K562 (cell line): ENCODE measurements around the gene KNDC1. TPM values are rescaled to one million over a fixed set of nuclear protein-coding genes. Genes with fewer than 3 reads are reported as not detected.

Experiments used
- ATAC-seq: fragments of 200-7000 bp; cut with Tn5 transposase; 3 replicates; pipeline ENCODE4 v1.9.1; 2020; ENCODE audit warnings: moderate library complexity
- BruUV-seq: library from RNA; stranded (reverse); fragments of 400-500 nt; replicated peaks from 2 replicates; lab custom pipeline; 2021; lab: Mats Ljungman, UMichigan
- CTCF ChIA-PET: fragments of 300-600 bp; formaldehyde crosslinking; extraction: SDS; loops from one replicate; lab custom pipeline; 2021; ENCODE audit warnings: low intra/inter-chr PET ratio; lab: Yijun Ruan, JAX
- POLR2A ChIA-PET: fragments of 300-600, 350-650 bp; sonication (Branson Sonifier 250); formaldehyde crosslinking; extraction: SDS; loops from one replicate; lab custom pipeline; 2021; ENCODE audit warnings: antibody characterized with exemption, inconsistent platforms; lab: Yijun Ruan, JAX
- DNase-seq, 4 experiments: peaks; one replicate each; pipeline versions ENCODE4 v3.0.0 to v3.0.0-alpha.2; 2011 to 2018; ENCODE audit warnings: low spot score in 3 of 4, mixed read lengths in 3 of 4; ENCODE audit errors: extremely low read depth in 1 of 4
- FAIRE-seq: peaks from 2 replicates; lab custom pipeline; 2011; peaks lifted over from hg19 to GRCh38; lab: Jason Lieb, UNC
- H2AFZ ChIP-seq: 2 replicates; pipeline ENCODE4 v1.6.0; 2011; ENCODE audit warnings: low read depth, low read length, control low read depth, inconsistent platforms
- H3K27ac ChIP-seq: fragments of 200-600 bp; 3 replicates; pipeline ENCODE4 v1.8.0; 2011; ENCODE audit warnings: low read depth, mild to moderate bottlenecking, control low read depth, inconsistent platforms, low read length, moderate library complexity, mixed read lengths; ENCODE audit errors: extremely low read depth
- H3K27me3 ChIP-seq, 2 experiments: fragments of 300-600 bp in 1 of 2; 2 replicates in 1 of 2; 3 replicates in 1 of 2; pipeline versions ENCODE4 v1.6.0 to v1.8.0; 2011; ENCODE audit warnings: inconsistent platforms in 2 of 2, low read length in 2 of 2, mild to moderate bottlenecking in 1 of 2, mixed read lengths in 1 of 2, moderate library complexity in 1 of 2; ENCODE audit not compliant: control insufficient read depth in 2 of 2, insufficient read depth in 2 of 2
- H3K36me3 ChIP-seq: fragments of 300-600 bp; 3 replicates; pipeline ENCODE4 v1.8.0; 2011; ENCODE audit warnings: mild to moderate bottlenecking, low read length, inconsistent platforms; ENCODE audit not compliant: control insufficient read depth, insufficient read depth
- H3K4me1 ChIP-seq, 2 experiments: fragments of 200-600 bp in 1 of 2; replicated peaks in 1 of 2; 2 replicates in 1 of 2; 3 replicates in 1 of 2; pipeline versions ENCODE4 v1.5.1 to v1.8.0; 2011; ENCODE audit warnings: inconsistent platforms in 2 of 2, low read length in 2 of 2, mild to moderate bottlenecking in 1 of 2, mixed read lengths in 1 of 2, moderate library complexity in 1 of 2; ENCODE audit not compliant: control insufficient read depth in 2 of 2, insufficient read depth in 2 of 2
- H3K4me2 ChIP-seq: 2 replicates; pipeline ENCODE4 v1.6.1; 2011; ENCODE audit warnings: low read length, control low read depth, inconsistent platforms, mixed read lengths; ENCODE audit not compliant: insufficient read depth
- H3K4me3 ChIP-seq: fragments of 200-600 bp; sonication (generic), shearing (Covaris generic); 2 replicates; pipeline ENCODE4 v1.5.1; 2016; ENCODE audit warnings: control low read depth, inconsistent platforms
- H3K79me2 ChIP-seq: fragments of 200-600 bp; 3 replicates; pipeline ENCODE4 v1.8.0; 2011; ENCODE audit warnings: low read length, inconsistent platforms; ENCODE audit not compliant: control insufficient read depth, insufficient read depth
- H3K9ac ChIP-seq, 2 experiments: 2 replicates each; pipeline versions ENCODE4 v1.6.0 to v1.6.1; 2011; ENCODE audit warnings: low read depth in 2 of 2, low read length in 2 of 2, control low read depth in 1 of 2, inconsistent platforms in 1 of 2, mild to moderate bottlenecking in 1 of 2, mixed read lengths in 1 of 2; ENCODE audit not compliant: insufficient read depth in 1 of 2
- H3K9me1 ChIP-seq: one replicate; pipeline ENCODE4 v1.6.0; 2011; ENCODE audit warnings: inconsistent platforms, mild to moderate bottlenecking, low read length, moderate library complexity; ENCODE audit not compliant: control insufficient read depth, insufficient read depth
- H3K9me3 ChIP-seq: replicated peaks from 2 replicates; pipeline ENCODE4 v1.5.1; 2011; ENCODE audit warnings: low read depth, low read length, inconsistent platforms; ENCODE audit not compliant: control insufficient read depth, insufficient read depth
- H4K20me1 ChIP-seq: replicated peaks from 2 replicates; pipeline ENCODE4 v1.6.1; 2011; ENCODE audit warnings: low read length, inconsistent platforms, mixed read lengths; ENCODE audit not compliant: control insufficient read depth, insufficient read depth
- CHD4 ChIP-seq: fragments of 200-600 bp; sonication (generic); IDR thresholded peaks from 3 replicates; pipeline ENCODE4 v1.6.1; 2012; ENCODE audit warnings: low read depth, mild to moderate bottlenecking, mixed read lengths, low read length, inconsistent platforms; ENCODE audit not compliant: insufficient read depth, insufficient replicate concordance, poor library complexity, severe bottlenecking
- ETV1 ChIP-seq: fragments of 450-650 bp; conservative IDR thresholded peaks from 2 replicates; pipeline ENCODE4 v1.6.1; 2016; ENCODE audit warnings: missing genetic modification characterization, control low read depth, low read depth, missing compliant biosample characterization
- GABPA ChIP-seq: fragments of 200-800 bp; sonication (Bioruptor generic); conservative IDR thresholded peaks from 2 replicates; pipeline ENCODE4 v1.6.1; 2016; ENCODE audit warnings: low read depth, missing genetic modification characterization, missing compliant biosample characterization
- MED1 ChIP-seq: sonication (generic); formaldehyde crosslinking; IDR thresholded peaks from 2 replicates; pipeline ENCODE4 v1.8.1; 2023; ENCODE audit warnings: missing genetic modification reagents, borderline replicate concordance
- NCOA4 ChIP-seq: fragments of 450-650 bp; IDR thresholded peaks from 2 replicates; pipeline ENCODE4 v1.6.1; 2018; ENCODE audit warnings: mild to moderate bottlenecking; ENCODE audit not compliant: partially characterized antibody
- RFX1 ChIP-seq: fragments of 450-650 bp; IDR thresholded peaks from 2 replicates; pipeline ENCODE4 v1.6.1; 2016; ENCODE audit warnings: mild to moderate bottlenecking, moderate library complexity
- SRSF9 ChIP-seq: fragments of 200-400 bp; formaldehyde crosslinking; IDR thresholded peaks from 2 replicates; pipeline ENCODE4 v1.6.1; 2017; ENCODE audit warnings: low read depth, low read length, borderline replicate concordance
- YY1 ChIP-seq, 3 experiments: IDR thresholded peaks; 2 replicates each; pipeline ENCODE4 v1.6.1; 2011; ENCODE audit warnings: low read length in 2 of 3, mild to moderate bottlenecking in 2 of 3, moderate library complexity in 2 of 3, borderline replicate concordance in 1 of 3, control low read depth in 1 of 3, low read depth in 1 of 3; ENCODE audit not compliant: insufficient read depth in 3 of 3, insufficient replicate concordance in 2 of 3, control insufficient read depth in 1 of 3, insufficient read length in 1 of 3; ENCODE audit errors: extremely low read depth in 1 of 3
- ZBTB12 ChIP-seq: fragments of 250-450 bp; sonication (Bioruptor Pico); IDR thresholded peaks from 2 replicates; pipeline ENCODE4 v1.4.0; 2020
- ZNF318 ChIP-seq, 2 experiments: fragments of 450-650 bp; IDR thresholded peaks; 2 replicates each; pipeline ENCODE4 v1.6.1; 2016; ENCODE audit warnings: mild to moderate bottlenecking in 2 of 2, borderline replicate concordance in 1 of 2, low read depth in 1 of 2, moderate library complexity in 1 of 2
- ZNF707 ChIP-seq: fragments of 250-450 bp; sonication (Bioruptor Pico); conservative IDR thresholded peaks from 2 replicates; pipeline ENCODE4 v1.8.0; 2022; ENCODE audit warnings: inconsistent platforms, mild to moderate bottlenecking, moderate library complexity
- WGBS: fragments of 100-300 bp; shearing (Covaris generic); methylation state at CpG from one replicate; pipeline ENCODE4 v1.1.6; 2016; ENCODE audit warnings: low coverage, mixed read lengths; ENCODE audit not compliant: insufficient coverage; ENCODE audit errors: missing lambda C conversion rate; 5-methylcytosine and 5-hydroxymethylcytosine counted together
- in situ Hi-C: fragments of 300-500 bp; cut with MboI; formaldehyde crosslinking; loops from 4 replicates; pipeline ENCODE4 v1.15.0; 2018; ENCODE audit warnings: inconsistent platforms, mixed read lengths
- intact Hi-C: fragments of 100-400 bp; cut with micrococcal nuclease; formaldehyde crosslinking; loops from 2 replicates; pipeline ENCODE4 v1.14.2; 2022
- polyA plus RNA-seq, 8 experiments: library from polyadenylated mRNA; depleted of rRNA in 4 of 8; stranded (reverse) in 5 of 8; unstranded in 3 of 8; fragments of >200 nt; fragmentation: Nextera tagmentation in 2 of 8; fragmentation: Illumina TruSeq in 1 of 8; extraction: Ambion mirVana in 2 of 8; extraction: Trizol in 1 of 8; gene quantifications; 2 replicates each; pipeline versions ENCODE4 v1.2.1 to v1.2.3, GENCODE V29; 2011 to 2014; ENCODE audit warnings: inconsistent platforms in 1 of 8, missing spikeins in 1 of 8
- total RNA-seq, 7 experiments: library from RNA; depleted of rRNA in 6 of 7; stranded (reverse); fragments of >200 nt in 6 of 7; fragmentation: Illumina TruSeq in 2 of 7; extraction: Trizol in 2 of 7; gene quantifications; 2 replicates each; pipeline versions ENCODE4 v1.2.1 to v1.2.3, GENCODE V29; 2011 to 2021; ENCODE audit warnings: low replicate concordance in 1 of 7

KNDC1 gene
- total and polyA plus RNA-seq, 9 of the 15 experiments (the other 6 are each of a cell fraction or from before 2014, with no cell fraction given) = 0.07 to 0.26 (median 0.11) TPM; not detected in 6

DNA sequence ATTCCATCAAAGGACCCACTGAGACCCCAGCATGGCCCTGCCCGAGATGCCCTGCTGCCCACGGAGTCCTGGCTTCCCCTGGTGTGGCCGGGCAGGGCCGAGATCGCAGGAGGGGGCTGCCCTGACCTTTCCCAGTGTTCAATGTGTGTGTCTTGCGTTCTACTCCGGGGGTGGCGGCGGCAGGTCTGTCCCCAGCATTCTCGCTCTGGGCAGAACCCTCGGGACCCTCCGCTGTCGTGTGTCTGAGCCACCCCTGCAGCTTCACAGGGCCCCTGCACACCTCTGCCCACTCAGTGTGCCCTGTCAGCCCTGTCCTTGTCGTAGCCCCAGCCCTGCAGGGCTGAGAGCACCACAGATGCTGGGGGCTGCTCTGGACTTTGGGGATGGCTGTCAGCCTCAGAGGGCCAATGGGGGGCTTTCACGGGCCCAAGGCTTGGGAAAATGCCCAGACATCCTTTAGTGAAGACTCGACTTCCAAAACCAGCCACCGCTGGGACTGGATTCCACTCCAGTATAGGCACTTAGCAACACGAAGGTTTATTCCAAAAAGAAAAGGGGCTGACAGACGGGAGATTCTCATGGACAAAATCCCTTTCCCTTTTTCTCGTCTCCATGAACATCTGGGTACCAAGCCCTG, 30.0 kb upstream of the KNDC1 start:
- intact Hi-C loops = no loop called here
- ChIA-PET CTCF (no interaction called here), POLR2A (interaction anchor here (0.8 kb wide), 1 partner anchor 115 kb away, joined by 3 read pairs; no protein-coding TSS in a partner anchor)
- Histone ChIP-seq H3K27me3 (peaks cover 0 to 26% of the 10 kb centered on the region in 2 experiments; a peak in 3 of 5 replicates), H3K27ac (no peak overlapping the region), H3K79me2 (no peaks in the 10 kb centered on the region), H4K20me1 (no peaks in the 10 kb centered on the region), H3K9me3 (no peaks in the 10 kb centered on the region), H3K9me1 (no peaks in the 10 kb centered on the region), H2AFZ (no peak overlapping the region), H3K4me1 (peaks cover 0 to 28% of the 10 kb centered on the region in 2 experiments; a peak in 3 of 5 replicates), H3K9ac (no peak overlapping the region), H3K36me3 (no peaks in the 10 kb centered on the region), H3K4me2 (no peak overlapping the region), H3K4me3 (no peak overlapping the region)
- no peak for FAIRE-seq
- 0% methylated on average over 10 of the region's 20 CpGs for WGBS
- BruUV-seq = no TSS peak
- in situ Hi-C loops = no loop called here
- no peak for ATAC-seq
- DNase-seq = no peak
- TF ChIP-seq ZNF707 (CRISPR knock-in tag) (no peak), YY1 (IDR thresholded peaks at IDR 0.05; ENCODE audit: borderline replicate concordance in 1 of 3, control insufficient read depth in 1 of 3, extremely low read depth in 1 of 3, insufficient read depth in 3 of 3, insufficient read length in 1 of 3, insufficient replicate concordance in 2 of 3, low read depth in 1 of 3, low read length in 2 of 3) (no peak), ETV1 (tag) (no peak), GABPA (tag) (no peak), ZBTB12 (CRISPR knock-in tag) (no peak), MED1 (no peak), CHD4 (no peak), RFX1 (no peak), ZNF318 (IDR thresholded peaks at IDR 0.05; ENCODE audit: borderline replicate concordance in 1 of 2, low read depth in 1 of 2) (no peak), SRSF9 (no peak), NCOA4 (no peak)
